ENCODE measurements around the gene FN1. TPM values are rescaled to one million over a fixed set of nuclear protein-coding genes. Genes with fewer than 3 reads are reported as not detected.

FN1 gene
- total and polyA plus RNA-seq, 2 of the 8 experiments (the other 6 are each of a cell fraction or from before 2014, with no cell fraction given), result 42.9 to 109 TPM

- Histone ChIP-seq H3K4ac (replicated peaks; ENCODE audit: insufficient read length, low read depth, low read length) (no peak overlapping the region), H3K27me3 (replicated peaks in 1 of 4; ENCODE audit: control insufficient read depth in 3 of 4, extremely low read depth in 1 of 4, insufficient read depth in 3 of 4, low read length in 3 of 4) (no peaks in the 10 kb centered on the region), H3K23me2 (ENCODE audit: low read depth, low read length) (no peaks in the 10 kb centered on the region), H3K36me3 (ENCODE audit: control insufficient read depth in 2 of 4, insufficient read depth in 4 of 4, low read length in 3 of 4) (peaks cover 0 to 3% (median 2%) of the 10 kb centered on the region in 4 experiments; a peak in 3 of 8 replicates), H3K14ac (ENCODE audit: insufficient read length) (no peak overlapping the region), H2BK120ac (replicated peaks; ENCODE audit: low read depth, low read length) (no peak overlapping the region), H3K56ac (replicated peaks; ENCODE audit: insufficient read length, low read depth, low read length) (no peak overlapping the region), H3K4me1 (replicated peaks in 1 of 4; ENCODE audit: control insufficient read depth in 3 of 4, insufficient read depth in 4 of 4, low read length in 3 of 4) (no peaks in the 10 kb centered on the region), H2BK12ac (ENCODE audit: low read depth, low read length) (no peak overlapping the region), H2BK20ac (ENCODE audit: low read length) (no peak overlapping the region), H3K18ac (ENCODE audit: extremely low read depth, low read length) (no peak overlapping the region), H3K23ac (ENCODE audit: insufficient read length) (no peak overlapping the region), H4K20me1 (replicated peaks in 1 of 2; ENCODE audit: control insufficient read depth in 1 of 2, insufficient read depth in 2 of 2, low read length in 2 of 2) (no peaks in the 10 kb centered on the region), H3K27ac (ENCODE audit: low read depth, low read length) (no peak overlapping the region), H4K8ac (ENCODE audit: extremely low read depth, insufficient read depth, low read length) (no peak overlapping the region), H4K5ac (ENCODE audit: insufficient read length, low read depth, low read length) (no peak overlapping the region), H3K9me3 (ENCODE audit: insufficient read depth in 2 of 2, low read depth in 1 of 2, low read length in 1 of 2) (no peaks in the 10 kb centered on the region), H3K4me3 (ENCODE audit: extremely low read depth in 1 of 4, insufficient read depth in 2 of 4, low read depth in 3 of 4, low read length in 4 of 4) (no peak overlapping the region), H3K79me2 (ENCODE audit: control insufficient read depth in 1 of 2, insufficient read depth in 2 of 2, low read length in 2 of 2) (no peaks in the 10 kb centered on the region), H2BK5ac (ENCODE audit: low read depth, low read length) (no peak overlapping the region), H2BK15ac (ENCODE audit: low read length) (no peak overlapping the region), H2AFZ (ENCODE audit: low read length) (no peak overlapping the region), H4K91ac (replicated peaks; ENCODE audit: insufficient read length, low read length) (no peak overlapping the region), H3K79me1 (ENCODE audit: low read depth, low read length) (no peaks in the 10 kb centered on the region), H3K4me2 (ENCODE audit: insufficient read depth in 1 of 2, low read depth in 2 of 2, low read length in 2 of 2) (no peak overlapping the region), H3K9ac (replicated peaks in 1 of 4; ENCODE audit: extremely low read depth in 1 of 4, low read depth in 3 of 4, low read length in 3 of 4) (no peak overlapping the region), H2AK5ac (ENCODE audit: low read depth, low read length) (no peak overlapping the region)
- ChIA-PET CTCF (ENCODE audit: partially characterized antibody) (no interaction called here), POLR2A (ENCODE audit: partially characterized antibody) (no interaction called here)
- DNase-seq (ENCODE audit: low read depth in 1 of 2, low spot score in 2 of 2), result no peak
- 75% methylated on average over 2 of the region's 2 CpGs; no CpG with 5 or more reads in 1 of the 2 experiments for WGBS, 2 experiments (ENCODE audit: extremely low coverage in 1 of 2, insufficient coverage in 1 of 2, insufficient read length in 1 of 2, insufficient replicate concordance in 2 of 2, low coverage in 1 of 2, low lambda C conversion rate in 2 of 2, missing lambda C conversion rate in 1 of 2)
- FAIRE-seq, result no peak
- TF ChIP-seq CHD2 (IDR thresholded peaks at IDR 0.05; ENCODE audit: low read length) (no peak), SRF (IDR thresholded peaks at IDR 0.05; ENCODE audit: low read depth, low read length) (no peak), EZH2 (IDR thresholded peaks at IDR 0.05; ENCODE audit: low read depth, low read length, severe bottlenecking) (no peak), CREB1 (IDR thresholded peaks at IDR 0.05) (no peak), RXRA (IDR thresholded peaks at IDR 0.05; ENCODE audit: insufficient read depth, low read depth, low read length) (no peak), TAF1 (IDR thresholded peaks at IDR 0.05; ENCODE audit: low read depth, low read length) (no peak), FOSL1 (IDR thresholded peaks at IDR 0.05; ENCODE audit: insufficient read depth, low read depth, low read length) (no peak)
These were observed 19.2 kb downstream of the FN1 start for GRCh38 chr2:215416656-215417055.
